B cell (primary cell): ENCODE results near the gene GLIPR1. TPM values are rescaled to one million over a fixed set of nuclear protein-coding genes. Genes with fewer than 3 reads are reported as not detected.

ENCODE experiments used
- ATAC-seq: fragments of 200-7000 bp; cut with Tn5 transposase; one replicate; pipeline ENCODE4 v1.10.0; 2021; ENCODE audit warnings: low read depth, mild to moderate bottlenecking, moderate number of reproducible peaks, moderate library complexity
- CTCF ChIA-PET: fragments of 350-600 bp; sonication (Branson Sonifier 250); formaldehyde crosslinking; loops from one replicate; lab custom pipeline; 2021; ENCODE audit warnings: antibody characterized with exemption, inconsistent platforms; lab: Charles Lee
- POLR2A ChIA-PET: fragments of 350-600 bp; sonication (Branson Sonifier 250); formaldehyde crosslinking; loops from one replicate; lab custom pipeline; 2021; ENCODE audit warnings: antibody characterized with exemption; lab: Charles Lee
- DNase-seq: peaks from one replicate; pipeline ENCODE4 v3.0.0; 2013
- H2AFZ ChIP-seq: 2 replicates; pipeline ENCODE4 v1.6.1; 2012; ENCODE audit warnings: mild to moderate bottlenecking, low read depth, low read length; ENCODE audit not compliant: insufficient read depth, poor library complexity, severe bottlenecking
- H3K27ac ChIP-seq, 2 donors: 1 replicate in 1 of 2; 2 replicates in 1 of 2; pipeline ENCODE4 v1.5.1; 2012 to 2013; ENCODE audit warnings: low read length in 2 of 2, mild to moderate bottlenecking in 2 of 2, moderate library complexity in 1 of 2
- H3K27me3 ChIP-seq, 4 experiments: fragments of 200-600 bp in 1 of 4; sonication (generic) in 1 of 4; replicated peaks in 1 of 4; 1 replicate in 2 of 4; 2 replicates in 2 of 4; pipeline versions ENCODE4 v1.6.1 to v1.7.0; 2013 to 2016; ENCODE audit warnings: low read length in 3 of 4, mild to moderate bottlenecking in 2 of 4, mixed read lengths in 1 of 4, moderate library complexity in 1 of 4; ENCODE audit not compliant: insufficient read depth in 4 of 4, control insufficient read depth in 3 of 4; ENCODE audit errors: control extremely low read depth in 1 of 4
- H3K36me3 ChIP-seq, 2 experiments: replicated peaks in 1 of 2; 1 replicate in 1 of 2; 2 replicates in 1 of 2; pipeline versions ENCODE4 v1.6.1 to v1.7.1; 2013; ENCODE audit warnings: low read length in 1 of 2; ENCODE audit not compliant: insufficient read depth in 2 of 2, control insufficient read depth in 1 of 2; ENCODE audit errors: control extremely low read depth in 1 of 2, extremely low read depth in 1 of 2
- H3K4me1 ChIP-seq, 2 donors: fragments of 200-600 bp in 1 of 2; sonication (generic) in 1 of 2; 1 replicate in 1 of 2; 2 replicates in 1 of 2; pipeline versions ENCODE4 v1.5.1 to v1.6.1; 2013 to 2017; ENCODE audit warnings: low read length in 2 of 2; ENCODE audit not compliant: control insufficient read depth in 2 of 2, insufficient read depth in 2 of 2
- H3K4me2 ChIP-seq: replicated peaks from 2 replicates; pipeline ENCODE3; 2012; ENCODE audit warnings: mild to moderate bottlenecking, low read depth, low read length; ENCODE audit not compliant: poor library complexity, severe bottlenecking
- H3K4me3 ChIP-seq, 5 experiments: fragments of 200-600 bp in 1 of 5; sonication (generic) in 1 of 5; 1 replicate in 3 of 5; 2 replicates in 2 of 5; pipeline versions ENCODE4 v1.5.1 to v1.7.0; 2011 to 2016; ENCODE audit warnings: low read length in 4 of 5, mild to moderate bottlenecking in 4 of 5, low read depth in 2 of 5, control low read depth in 1 of 5, moderate library complexity in 1 of 5; ENCODE audit not compliant: insufficient read depth in 1 of 5; ENCODE audit errors: control extremely low read depth in 1 of 5, extremely low read depth in 1 of 5
- H3K79me2 ChIP-seq: fragments of 200-600 bp; sonication (generic); one replicate; pipeline ENCODE4 v1.6.0; 2016; ENCODE audit warnings: low read length; ENCODE audit not compliant: control insufficient read depth, insufficient read depth
- H3K9ac ChIP-seq: fragments of 200-600 bp; sonication (generic); 2 replicates; pipeline ENCODE4 v1.6.1; 2017; ENCODE audit warnings: mild to moderate bottlenecking, low read length, moderate library complexity
- H3K9me3 ChIP-seq, 3 donors: one replicate each; pipeline versions ENCODE4 v1.6.1 to v1.7.1; 2013; ENCODE audit warnings: low read length in 2 of 3; ENCODE audit not compliant: control insufficient read depth in 2 of 3, insufficient read depth in 1 of 3; ENCODE audit errors: control extremely low read depth in 1 of 3
- H4K20me1 ChIP-seq: 2 replicates; pipeline ENCODE4 v1.6.0; 2012; ENCODE audit warnings: mild to moderate bottlenecking, low read length; ENCODE audit not compliant: insufficient read depth, control insufficient read depth, poor library complexity, severe bottlenecking
- H3K27ac Mint-ChIP-seq: one replicate; pipeline ENCODE4 v1.8.0; 2021; ENCODE audit warnings: mixed read lengths
- H3K27me3 Mint-ChIP-seq: one replicate; pipeline ENCODE4 v1.8.0; 2021; ENCODE audit warnings: mixed read lengths
- H3K4me1 Mint-ChIP-seq: one replicate; pipeline ENCODE4 v1.8.0; 2021; ENCODE audit warnings: mixed read lengths
- H3K4me3 Mint-ChIP-seq: one replicate; pipeline ENCODE4 v1.8.0; 2021; ENCODE audit warnings: mixed read lengths
- H3K9me3 Mint-ChIP-seq: one replicate; pipeline ENCODE4 v1.8.0; 2022; ENCODE audit warnings: mixed read lengths; ENCODE audit not compliant: insufficient read depth
- CTCF ChIP-seq: fragments of 200-600 bp; IDR thresholded peaks from one replicate; pipeline ENCODE4 v1.8.0; 2022; ENCODE audit warnings: antibody characterized with exemption, mild to moderate bottlenecking
- EZH2 ChIP-seq: IDR thresholded peaks from 2 replicates; pipeline ENCODE4 v1.6.1; 2012; ENCODE audit warnings: borderline replicate concordance, low read depth, mild to moderate bottlenecking, moderate library complexity, low read length; ENCODE audit not compliant: insufficient read depth, poor library complexity, severe bottlenecking
- WGBS: methylation state at CpG from one replicate; pipeline ENCODE4 v1.1.5; 2013; ENCODE audit warnings: missing lambda C conversion rate; ENCODE audit not compliant: insufficient coverage; 5-methylcytosine and 5-hydroxymethylcytosine counted together
- intact Hi-C: fragments of 100-400 bp; cut with micrococcal nuclease; formaldehyde crosslinking; loops from one replicate; pipeline ENCODE4 v1.10.0; 2022
- polyA plus RNA-seq: library from polyadenylated mRNA; depleted of rRNA; stranded (reverse); fragments of >200 nt; gene quantifications from 2 replicates; pipeline ENCODE4 v1.2.3, GENCODE V29; 2012
- total RNA-seq, 2 donors: library from RNA; stranded (reverse); fragments of 120-200 nt in 1 of 2; gene quantifications; 1 replicate in 1 of 2; 2 replicates in 1 of 2; pipeline versions ENCODE4 v1.2.3 to v1.2.4, GENCODE V29; 2013 to 2022

GLIPR1 gene
- total and polyA plus RNA-seq, 2 donors (not counting 1 experiment from before 2014, with no cell fraction given): 52.3 to 117 TPM

- H3K4me2 ChIP-seq: no peak overlapping the region
- no peaks in the 10 kb centered on the region for H3K9me3 Mint-ChIP-seq
- no peaks in the 10 kb centered on the region for H3K4me1 Mint-ChIP-seq
- peaks cover 31% of the 10 kb centered on the region for H3K27me3 Mint-ChIP-seq
- no peaks in the 10 kb centered on the region for H4K20me1 ChIP-seq
- H3K4me3 ChIP-seq: no peak overlapping the region
- H3K27me3 ChIP-seq: peaks cover 0 to 6% (median 0%) of the 10 kb centered on the region in 4 experiments
- POLR2A ChIA-PET: no interaction called here
- no peak overlapping the region for H3K9ac ChIP-seq
- H3K27ac Mint-ChIP-seq: no peak overlapping the region
- H3K9me3 ChIP-seq: no peaks in the 10 kb centered on the region
- H3K4me1 ChIP-seq: no peaks in the 10 kb centered on the region
- H2AFZ ChIP-seq: no peak overlapping the region
- no peak for TF ChIP-seq EZH2
- no peak for TF ChIP-seq CTCF
- H3K4me3 Mint-ChIP-seq: no peak overlapping the region
- CTCF ChIA-PET: interaction anchor here (0.7 kb wide), 1 partner anchor 797 kb away, joined by 3 read pairs; no protein-coding TSS in a partner anchor
- no peaks in the 10 kb centered on the region for H3K36me3 ChIP-seq
- no peak for DNase-seq
- intact Hi-C loops: no loop called here
- H3K27ac ChIP-seq: no peak overlapping the region
- ATAC-seq: no peak
- no peaks in the 10 kb centered on the region for H3K79me2 ChIP-seq
Measured at GRCh38 chr12:75551477-75551876, 70.9 kb downstream of the GLIPR1 start.

GRCh38 chr12:75553398-75553797, 72.8 kb downstream of the GLIPR1 start:
- H2AFZ ChIP-seq: no peak overlapping the region
- no peaks in the 10 kb centered on the region for H3K36me3 ChIP-seq
- H3K9me3 ChIP-seq: no peaks in the 10 kb centered on the region
- ATAC-seq: no peak
- Mint-ChIP-seq H3K27me3 (peaks cover 34% of the 10 kb centered on the region), H3K4me1 (no peaks in the 10 kb centered on the region), H3K27ac (no peak overlapping the region), H3K9me3 (no peaks in the 10 kb centered on the region), H3K4me3 (no peak overlapping the region)
- 70% methylated on average over 1 of the region's 1 CpG for WGBS
- no peak overlapping the region for H3K27ac ChIP-seq
- POLR2A ChIA-PET: no interaction called here
- no peak overlapping the region for H3K4me2 ChIP-seq
- H3K4me3 ChIP-seq: no peak overlapping the region
- H3K4me1 ChIP-seq: no peaks in the 10 kb centered on the region
- H4K20me1 ChIP-seq: no peaks in the 10 kb centered on the region
- CTCF ChIA-PET: no interaction called here
- H3K9ac ChIP-seq: no peak overlapping the region
- H3K27me3 ChIP-seq: peaks cover 0 to 6% (median 4%) of the 10 kb centered on the region in 4 experiments
- intact Hi-C loops: no loop called here
- TF ChIP-seq CTCF (no peak), EZH2 (no peak)
- DNase-seq: no peak
- no peaks in the 10 kb centered on the region for H3K79me2 ChIP-seq

Other genes with a start within 250 kb of the GLIPR1 start
- 8.4 TPM in 2 replicates for gene CAPS2, start 150.4 kb upstream of the GLIPR1 start, total RNA-seq
- 1.8 and 2.3 TPM in 2 replicates for gene CAPS2, start 150.4 kb upstream of the GLIPR1 start, polyA plus RNA-seq
- gene GLIPR1L1, start 146.1 kb upstream of the GLIPR1 start, total RNA-seq: not detected in 2 replicates
- not detected in 2 replicates for gene GLIPR1L1, start 146.1 kb upstream of the GLIPR1 start, polyA plus RNA-seq
- gene GLIPR1L2, start 89.7 kb upstream of the GLIPR1 start, total RNA-seq: 0.46 and 0.91 TPM in 2 replicates
- gene GLIPR1L2, start 89.7 kb upstream of the GLIPR1 start, polyA plus RNA-seq: 0.23 and 0.37 TPM in 2 replicates
- gene KRR1, start 30.9 kb downstream of the GLIPR1 start, total RNA-seq: 80.2 and 87.7 TPM in 2 replicates
- 16.3 and 25.2 TPM in 2 replicates for gene KRR1, start 30.9 kb downstream of the GLIPR1 start, polyA plus RNA-seq